WTC11 (cell line): Measurements from ENCODE around the gene FUT2. TPM values are rescaled to one million over a fixed set of nuclear protein-coding genes. Genes with fewer than 3 reads are reported as not detected.
A peak's percentile ranks its signal among the peaks of the same experiment; 100 is the strongest.

Experiments
- ATAC-seq: fragments of 200-7000 bp; cut with Tn5 transposase; 2 replicates; pipeline ENCODE4 v1.10.0; 2021; ENCODE audit warnings: mild to moderate bottlenecking, moderate library complexity
- CTCF ChIA-PET: fragments of 300-600 bp; sonication (Branson Sonifier 250); formaldehyde crosslinking; loops from one replicate; lab custom pipeline; 2021; ENCODE audit warnings: antibody characterized with exemption; lab: Charles Lee
- POLR2A ChIA-PET: fragments of 350-600 bp; sonication (Branson Sonifier 250); formaldehyde crosslinking; loops from one replicate; lab custom pipeline; 2021; ENCODE audit warnings: antibody characterized with exemption; lab: Charles Lee
- DNase-seq: peaks from one replicate; pipeline ENCODE4 v3.0.0; 2021; ENCODE audit warnings: low spot score
- H3K27ac Mint-ChIP-seq: 2 replicates; pipeline ENCODE4 v1.8.0; 2021; ENCODE audit warnings: mixed read lengths
- H3K27me3 Mint-ChIP-seq: 2 replicates; pipeline ENCODE4 v1.8.0; 2021; ENCODE audit warnings: low read depth, mild to moderate bottlenecking, moderate library complexity, mixed read lengths
- H3K36me3 Mint-ChIP-seq: 2 replicates; pipeline ENCODE4 v1.8.0; 2021; ENCODE audit warnings: mixed read lengths
- H3K4me1 Mint-ChIP-seq: 2 replicates; pipeline ENCODE4 v1.8.0; 2022; ENCODE audit warnings: mixed read lengths
- H3K4me3 Mint-ChIP-seq: 2 replicates; pipeline ENCODE4 v1.8.0; 2021; ENCODE audit warnings: mild to moderate bottlenecking, moderate library complexity, mixed read lengths
- H3K9me3 Mint-ChIP-seq: 2 replicates; pipeline ENCODE4 v1.8.0; 2021; ENCODE audit warnings: mixed read lengths
- AFF4 ChIP-seq: sonication (generic); formaldehyde crosslinking; IDR thresholded peaks from 2 replicates; pipeline ENCODE4 v1.8.1; 2023; ENCODE audit warnings: mild to moderate bottlenecking, missing genetic modification reagents, borderline replicate concordance
- ATF1 ChIP-seq: sonication (generic); formaldehyde crosslinking; IDR thresholded peaks from 2 replicates; pipeline ENCODE4 v1.8.1; 2023; ENCODE audit warnings: mild to moderate bottlenecking, moderate library complexity, missing genetic modification reagents
- ATF2 ChIP-seq: sonication (generic); formaldehyde crosslinking; IDR thresholded peaks from 2 replicates; pipeline ENCODE4 v1.8.1; 2022; ENCODE audit warnings: low read depth, missing genetic modification reagents, borderline replicate concordance
- E2F1 ChIP-seq: sonication (generic); formaldehyde crosslinking; IDR thresholded peaks from 2 replicates; pipeline ENCODE4 v1.8.0; 2022; ENCODE audit warnings: mild to moderate bottlenecking, missing genetic modification reagents
- GTF2I ChIP-seq: fragments of 250-450 bp; sonication (Bioruptor Pico); conservative IDR thresholded peaks from 2 replicates; pipeline ENCODE4 v1.4.0; 2021; ENCODE audit warnings: mild to moderate bottlenecking
- KAT7 ChIP-seq: sonication (generic); formaldehyde crosslinking; IDR thresholded peaks from 2 replicates; pipeline ENCODE4 v1.8.1; 2023; ENCODE audit warnings: missing genetic modification reagents, mild to moderate bottlenecking, borderline replicate concordance
- MXD4 ChIP-seq: fragments of 250-450 bp; sonication (Bioruptor Pico); IDR thresholded peaks from 2 replicates; pipeline ENCODE4 v1.8.0; 2021; ENCODE audit warnings: mild to moderate bottlenecking, moderate library complexity, borderline replicate concordance
- RELA ChIP-seq: sonication (generic); formaldehyde crosslinking; IDR thresholded peaks from 2 replicates; pipeline ENCODE4 v1.8.1; 2022; ENCODE audit warnings: missing genetic modification reagents, mild to moderate bottlenecking, borderline replicate concordance
- RORB ChIP-seq: fragments of 250-450 bp; sonication (Bioruptor Pico); IDR thresholded peaks from 2 replicates; pipeline ENCODE4 v1.9.0; 2021; ENCODE audit warnings: mild to moderate bottlenecking
- SP1 ChIP-seq: sonication (generic); formaldehyde crosslinking; conservative IDR thresholded peaks from 2 replicates; pipeline ENCODE4 v1.8.1; 2022; ENCODE audit warnings: missing genetic modification reagents
- TP53 ChIP-seq: sonication (generic); formaldehyde crosslinking; IDR thresholded peaks from 2 replicates; pipeline ENCODE4 v1.8.1; 2023; ENCODE audit warnings: mild to moderate bottlenecking, missing genetic modification reagents
- ZBTB43 ChIP-seq: sonication (generic); formaldehyde crosslinking; IDR thresholded peaks from 2 replicates; pipeline ENCODE4 v1.8.1; 2023; ENCODE audit warnings: mild to moderate bottlenecking, missing genetic modification reagents
- ZNF416 ChIP-seq: fragments of 250-450 bp; sonication (Bioruptor Pico); IDR thresholded peaks from 2 replicates; pipeline ENCODE4 v1.9.0; 2021; ENCODE audit warnings: mild to moderate bottlenecking, inconsistent platforms
- ZNF671 ChIP-seq: fragments of 250-450 bp; sonication (Bioruptor Pico); IDR thresholded peaks from 2 replicates; pipeline ENCODE4 v1.8.0; 2021; ENCODE audit warnings: mild to moderate bottlenecking
- total RNA-seq: library from RNA; stranded (reverse); gene quantifications from 3 replicates; pipeline ENCODE4 v1.2.3, GENCODE V29; 2021
- TF ChIP-seq, protein P1 (sequence below): sonication (generic); formaldehyde crosslinking; IDR thresholded peaks from 2 replicates; pipeline ENCODE4 v1.8.1; 2022; ENCODE audit warnings: mild to moderate bottlenecking, moderate library complexity, missing genetic modification reagents
- TF ChIP-seq, protein P2 (sequence below): sonication (generic); formaldehyde crosslinking; IDR thresholded peaks from 2 replicates; pipeline ENCODE4 v1.8.1; 2022; ENCODE audit warnings: mild to moderate bottlenecking, missing genetic modification reagents, moderate library complexity, borderline replicate concordance
- TF ChIP-seq, protein P3 (sequence below): sonication (generic); formaldehyde crosslinking; IDR thresholded peaks from 2 replicates; pipeline ENCODE4 v1.8.0; 2022; ENCODE audit warnings: missing genetic modification reagents
- TF ChIP-seq, protein P4 (sequence below): sonication (generic); formaldehyde crosslinking; IDR thresholded peaks from 2 replicates; pipeline ENCODE4 v1.8.0; 2022; ENCODE audit warnings: mild to moderate bottlenecking, missing genetic modification reagents

Gene FUT2
- total RNA-seq, 1 experiment from 2014 or later, result 5.9 TPM

DNA sequence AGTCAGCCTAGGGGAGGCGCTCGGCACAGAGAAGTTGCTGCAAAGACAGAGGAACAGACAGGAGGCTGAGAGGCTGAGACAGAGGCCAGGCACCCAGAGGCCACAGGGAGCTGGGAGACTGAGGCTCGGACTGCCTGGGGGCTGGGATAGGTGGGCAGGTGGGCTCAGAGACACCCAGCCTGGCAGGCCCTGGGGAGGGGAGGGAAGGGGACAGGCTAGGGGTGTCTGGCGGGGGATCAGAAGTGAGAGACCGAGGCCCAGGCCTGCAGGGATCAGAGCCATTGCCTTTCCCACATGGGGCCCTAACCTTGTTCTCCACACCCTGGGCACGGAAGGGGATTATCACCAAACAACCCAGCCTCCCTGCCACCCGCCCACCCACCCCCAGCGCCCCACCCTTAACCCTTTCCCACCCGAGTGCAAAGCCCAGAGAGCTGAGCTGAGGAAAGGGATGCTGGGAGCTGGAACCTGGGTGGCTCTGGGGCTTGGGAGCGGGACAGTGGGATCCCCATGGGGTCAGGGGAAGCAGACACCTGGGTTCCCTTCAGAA, 24.2 kb upstream of the FUT2 start:
- Mint-ChIP-seq H3K27ac (no peak overlapping the region), H3K4me1 (peaks cover 26% of the 10 kb centered on the region), H3K9me3 (peaks cover 10% of the 10 kb centered on the region), H3K4me3 (no peak overlapping the region), H3K27me3 (peaks cover 17% of the 10 kb centered on the region), H3K36me3 (no peaks in the 10 kb centered on the region)
- TF ChIP-seq ZNF416 (CRISPR knock-in tag) (no peak), ZBTB43 (CRISPR knock-in tag) (no peak), RORB (CRISPR knock-in tag) (no peak), ZNF671 (CRISPR knock-in tag) (no peak), SP1 (no peak), RELA (CRISPR knock-in tag) (no peak), KAT7 (CRISPR knock-in tag) (no peak), ATF1 (CRISPR knock-in tag) (no peak), E2F1 (CRISPR knock-in tag) (no peak), TP53 (CRISPR knock-in tag) (no peak)
- TF ChIP-seq, protein P1, sequence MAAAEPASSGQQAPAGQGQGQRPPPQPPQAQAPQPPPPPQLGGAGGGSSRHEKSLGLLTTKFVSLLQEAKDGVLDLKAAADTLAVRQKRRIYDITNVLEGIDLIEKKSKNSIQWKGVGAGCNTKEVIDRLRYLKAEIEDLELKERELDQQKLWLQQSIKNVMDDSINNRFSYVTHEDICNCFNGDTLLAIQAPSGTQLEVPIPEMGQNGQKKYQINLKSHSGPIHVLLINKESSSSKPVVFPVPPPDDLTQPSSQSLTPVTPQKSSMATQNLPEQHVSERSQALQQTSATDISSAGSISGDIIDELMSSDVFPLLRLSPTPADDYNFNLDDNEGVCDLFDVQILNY (CRISPR knock-in tag), result no peak
- TF ChIP-seq, protein P2, sequence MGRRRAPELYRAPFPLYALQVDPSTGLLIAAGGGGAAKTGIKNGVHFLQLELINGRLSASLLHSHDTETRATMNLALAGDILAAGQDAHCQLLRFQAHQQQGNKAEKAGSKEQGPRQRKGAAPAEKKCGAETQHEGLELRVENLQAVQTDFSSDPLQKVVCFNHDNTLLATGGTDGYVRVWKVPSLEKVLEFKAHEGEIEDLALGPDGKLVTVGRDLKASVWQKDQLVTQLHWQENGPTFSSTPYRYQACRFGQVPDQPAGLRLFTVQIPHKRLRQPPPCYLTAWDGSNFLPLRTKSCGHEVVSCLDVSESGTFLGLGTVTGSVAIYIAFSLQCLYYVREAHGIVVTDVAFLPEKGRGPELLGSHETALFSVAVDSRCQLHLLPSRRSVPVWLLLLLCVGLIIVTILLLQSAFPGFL (CRISPR knock-in tag), result no peak
- TF ChIP-seq, protein P3, sequence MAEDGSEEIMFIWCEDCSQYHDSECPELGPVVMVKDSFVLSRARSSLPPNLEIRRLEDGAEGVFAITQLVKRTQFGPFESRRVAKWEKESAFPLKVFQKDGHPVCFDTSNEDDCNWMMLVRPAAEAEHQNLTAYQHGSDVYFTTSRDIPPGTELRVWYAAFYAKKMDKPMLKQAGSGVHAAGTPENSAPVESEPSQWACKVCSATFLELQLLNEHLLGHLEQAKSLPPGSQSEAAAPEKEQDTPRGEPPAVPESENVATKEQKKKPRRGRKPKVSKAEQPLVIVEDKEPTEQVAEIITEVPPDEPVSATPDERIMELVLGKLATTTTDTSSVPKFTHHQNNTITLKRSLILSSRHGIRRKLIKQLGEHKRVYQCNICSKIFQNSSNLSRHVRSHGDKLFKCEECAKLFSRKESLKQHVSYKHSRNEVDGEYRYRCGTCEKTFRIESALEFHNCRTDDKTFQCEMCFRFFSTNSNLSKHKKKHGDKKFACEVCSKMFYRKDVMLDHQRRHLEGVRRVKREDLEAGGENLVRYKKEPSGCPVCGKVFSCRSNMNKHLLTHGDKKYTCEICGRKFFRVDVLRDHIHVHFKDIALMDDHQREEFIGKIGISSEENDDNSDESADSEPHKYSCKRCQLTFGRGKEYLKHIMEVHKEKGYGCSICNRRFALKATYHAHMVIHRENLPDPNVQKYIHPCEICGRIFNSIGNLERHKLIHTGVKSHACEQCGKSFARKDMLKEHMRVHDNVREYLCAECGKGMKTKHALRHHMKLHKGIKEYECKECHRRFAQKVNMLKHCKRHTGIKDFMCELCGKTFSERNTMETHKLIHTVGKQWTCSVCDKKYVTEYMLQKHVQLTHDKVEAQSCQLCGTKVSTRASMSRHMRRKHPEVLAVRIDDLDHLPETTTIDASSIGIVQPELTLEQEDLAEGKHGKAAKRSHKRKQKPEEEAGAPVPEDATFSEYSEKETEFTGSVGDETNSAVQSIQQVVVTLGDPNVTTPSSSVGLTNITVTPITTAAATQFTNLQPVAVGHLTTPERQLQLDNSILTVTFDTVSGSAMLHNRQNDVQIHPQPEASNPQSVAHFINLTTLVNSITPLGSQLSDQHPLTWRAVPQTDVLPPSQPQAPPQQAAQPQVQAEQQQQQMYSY (CRISPR knock-in tag), result no peak
- no peak for DNase-seq
- ATAC-seq, result no peak
- ChIA-PET CTCF (interaction anchor here (0.6 to 1.6 kb wide), 3 partner anchors 24 to 27 kb away, joined by 3 read pairs; partner anchors contain the start of genes CA11 and FUT2), POLR2A (no interaction called here)

- H3K9me3 Mint-ChIP-seq, result peaks cover 10% of the 10 kb centered on the region
- ATAC-seq (no peak), DNase-seq (peak; percentile 25)
- POLR2A ChIA-PET, result interaction anchor here (1.0 to 2.2 kb wide), 2 partner anchors 23 to 45 kb away, joined by 3 to 14 read pairs; partner anchors contain the start of gene FUT2
- CTCF ChIA-PET, result interaction anchor here (1.1 to 4.0 kb wide), 5 partner anchors 23 to 65 kb away, joined by 3 to 56 read pairs (median 29); partner anchors contain the start of genes CA11 and FUT2
- H3K27ac Mint-ChIP-seq, result no peak within 1 kb of the TSS
- H3K27me3 Mint-ChIP-seq, result peaks cover 17% of the 10 kb centered on the region
- no peaks in the 10 kb centered on the region for H3K36me3 Mint-ChIP-seq
- H3K4me1 Mint-ChIP-seq, result peaks cover 26% of the 10 kb centered on the region
- H3K4me3 Mint-ChIP-seq, result peak within 1 kb of the TSS; percentile 37
- TF ChIP-seq, protein P4, sequence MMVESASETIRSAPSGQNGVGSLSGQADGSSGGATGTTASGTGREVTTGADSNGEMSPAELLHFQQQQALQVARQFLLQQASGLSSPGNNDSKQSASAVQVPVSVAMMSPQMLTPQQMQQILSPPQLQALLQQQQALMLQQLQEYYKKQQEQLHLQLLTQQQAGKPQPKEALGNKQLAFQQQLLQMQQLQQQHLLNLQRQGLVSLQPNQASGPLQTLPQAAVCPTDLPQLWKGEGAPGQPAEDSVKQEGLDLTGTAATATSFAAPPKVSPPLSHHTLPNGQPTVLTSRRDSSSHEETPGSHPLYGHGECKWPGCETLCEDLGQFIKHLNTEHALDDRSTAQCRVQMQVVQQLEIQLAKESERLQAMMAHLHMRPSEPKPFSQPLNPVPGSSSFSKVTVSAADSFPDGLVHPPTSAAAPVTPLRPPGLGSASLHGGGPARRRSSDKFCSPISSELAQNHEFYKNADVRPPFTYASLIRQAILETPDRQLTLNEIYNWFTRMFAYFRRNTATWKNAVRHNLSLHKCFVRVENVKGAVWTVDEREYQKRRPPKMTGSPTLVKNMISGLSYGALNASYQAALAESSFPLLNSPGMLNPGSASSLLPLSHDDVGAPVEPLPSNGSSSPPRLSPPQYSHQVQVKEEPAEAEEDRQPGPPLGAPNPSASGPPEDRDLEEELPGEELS (CRISPR knock-in tag), result no peak
- TF ChIP-seq MXD4 (CRISPR knock-in tag) (no peak), GTF2I (CRISPR knock-in tag) (no peak), AFF4 (CRISPR knock-in tag) (no peak), ATF2 (CRISPR knock-in tag) (no peak)
These were observed 22.8 kb upstream of the FUT2 start, which contains the start of gene NTN5 for GRCh38 chr19:48672994-48673393. Gene NTN5, minus strand, starts transcription at chr19:48673017. Its CDS starts 2,031 bp downstream, at chr19:48670986.
